CD4-positive, alpha-beta T cell treated with Interleukin-4 for 4 hours (primary cell): Measurements from ENCODE around the gene BFSP1.

ENCODE experiments used
- DNase-seq: peaks from one replicate; pipeline ENCODE4 v3.0.0-alpha.2; 2020

Gene BFSP1

DNA sequence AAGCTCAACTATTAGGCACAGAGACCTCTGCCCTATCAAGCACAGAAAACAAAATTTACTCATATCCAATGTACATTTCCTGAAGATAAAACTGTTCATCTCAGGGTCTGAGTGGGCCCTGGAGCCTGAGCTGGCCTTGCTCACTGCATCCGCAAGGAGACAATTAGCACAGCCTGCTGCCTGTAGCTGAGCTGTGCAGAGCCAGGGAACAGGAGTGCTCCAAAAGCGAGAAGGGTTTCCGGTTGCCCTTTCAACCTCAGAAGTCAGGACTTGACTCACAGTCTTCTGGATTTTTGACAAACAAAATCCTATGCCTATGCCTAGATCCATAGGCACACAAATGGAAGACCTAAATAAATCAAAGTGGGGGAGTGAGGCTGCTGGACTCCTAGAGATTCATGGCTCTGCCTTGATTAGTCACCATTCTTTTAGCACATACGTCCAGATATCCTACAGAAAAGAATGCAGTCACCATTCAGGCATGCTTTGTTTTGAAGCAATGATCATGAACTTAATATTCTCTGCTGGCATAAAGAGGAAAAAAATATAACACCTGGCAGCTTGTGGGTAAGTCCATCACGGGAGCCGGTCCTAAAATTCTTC is 73.5 kb downstream of the BFSP1 start:
- DNase-seq, result no peak

DNA sequence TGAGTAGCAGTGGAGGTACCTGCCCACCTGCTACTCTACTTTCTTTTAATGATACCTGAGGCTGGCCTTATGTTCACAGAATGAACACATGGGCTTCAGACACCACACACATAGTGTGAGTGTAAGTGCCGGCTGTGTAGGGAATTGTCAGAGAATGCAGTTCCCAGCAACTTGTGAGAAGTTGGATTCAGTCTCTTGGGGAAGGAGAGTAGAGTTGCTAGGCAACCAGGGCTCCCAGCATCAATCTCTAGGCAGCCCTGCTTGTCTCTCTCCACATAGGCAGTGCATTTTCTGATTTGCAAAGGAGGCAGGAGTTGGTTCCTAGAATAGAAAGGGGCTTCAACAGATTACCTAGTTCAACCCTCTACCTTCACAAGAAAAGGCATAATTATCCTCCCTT is 74.1 kb downstream of the BFSP1 start:
- no peak for DNase-seq

DNA sequence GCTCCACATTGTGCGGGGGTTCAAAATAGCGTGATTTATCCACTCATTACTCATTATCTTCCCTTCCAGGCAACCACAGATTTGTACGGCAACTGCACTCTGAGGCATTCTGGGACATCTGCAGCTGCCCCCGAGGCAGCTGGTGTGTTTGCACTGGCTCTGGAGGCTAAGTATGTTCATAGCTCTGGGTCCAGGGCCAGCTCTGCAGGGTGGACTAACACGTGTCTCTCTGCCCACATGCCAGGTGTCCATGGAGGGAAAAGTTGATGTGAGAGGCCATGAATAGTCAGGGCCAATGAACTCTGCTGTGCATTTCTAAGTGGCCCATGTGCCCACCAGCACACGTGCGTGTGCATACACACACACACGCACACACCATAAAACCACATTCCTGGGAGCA is 74.9 kb downstream of the BFSP1 start:
- DNase-seq, result no peak

DNA sequence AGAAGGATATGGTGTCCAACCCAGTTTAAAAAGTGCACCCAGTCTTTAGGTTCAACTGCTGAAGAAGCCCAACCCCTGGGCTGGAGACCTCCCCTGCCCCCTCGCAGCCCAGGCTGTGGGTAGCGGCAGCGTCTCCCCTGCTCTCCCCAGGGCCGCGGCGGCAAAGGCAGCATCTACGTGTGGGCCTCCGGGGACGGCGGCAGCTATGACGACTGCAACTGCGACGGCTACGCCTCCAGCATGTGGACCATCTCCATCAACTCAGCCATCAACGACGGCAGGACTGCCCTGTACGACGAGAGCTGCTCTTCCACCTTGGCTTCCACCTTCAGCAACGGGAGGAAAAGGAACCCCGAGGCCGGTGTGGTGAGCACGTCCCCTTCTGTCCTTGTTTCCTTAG is 77.6 kb downstream of the BFSP1 start:
- no peak for DNase-seq

DNA sequence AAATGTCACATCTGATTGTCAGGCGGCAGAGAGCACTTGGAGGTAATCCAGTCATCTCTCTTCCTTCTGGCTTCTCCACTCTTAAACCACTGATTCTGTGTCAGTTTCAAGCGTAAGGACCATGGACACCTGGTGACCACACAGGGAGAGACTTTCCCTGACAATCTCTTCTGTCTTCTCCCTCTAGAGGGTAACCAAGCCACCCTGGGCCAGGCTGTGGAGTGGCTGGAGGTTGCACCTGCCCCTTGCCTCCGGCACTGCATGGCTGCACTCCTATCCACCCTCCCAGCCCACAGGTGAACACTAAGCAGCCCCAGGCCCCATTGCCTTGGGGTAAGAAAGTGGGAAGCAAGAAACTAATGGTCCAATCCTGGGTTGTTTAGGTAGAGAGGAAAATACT is 78.7 kb downstream of the BFSP1 start:
- DNase-seq, result no peak

DNA sequence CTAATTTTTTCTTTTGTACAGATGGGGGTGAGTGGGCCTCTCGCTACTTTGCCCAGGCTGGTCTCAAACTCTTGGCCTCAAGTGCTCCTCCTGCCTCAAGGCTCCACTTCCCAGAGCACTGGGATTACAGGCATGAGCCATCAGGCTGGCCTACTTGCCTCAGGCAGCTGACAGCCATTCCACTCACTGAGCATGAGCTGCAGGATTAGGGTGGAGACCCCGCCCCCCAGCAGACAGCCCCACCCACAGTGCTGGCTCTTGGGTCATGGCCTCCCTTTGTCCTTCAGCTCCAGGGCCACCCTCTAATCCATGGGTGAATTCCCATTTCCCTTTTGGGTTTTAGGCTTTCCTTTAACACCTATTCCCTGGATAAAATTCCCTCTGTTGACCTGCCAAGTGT is 82.1 kb downstream of the BFSP1 start:
- DNase-seq, result no peak

DNA sequence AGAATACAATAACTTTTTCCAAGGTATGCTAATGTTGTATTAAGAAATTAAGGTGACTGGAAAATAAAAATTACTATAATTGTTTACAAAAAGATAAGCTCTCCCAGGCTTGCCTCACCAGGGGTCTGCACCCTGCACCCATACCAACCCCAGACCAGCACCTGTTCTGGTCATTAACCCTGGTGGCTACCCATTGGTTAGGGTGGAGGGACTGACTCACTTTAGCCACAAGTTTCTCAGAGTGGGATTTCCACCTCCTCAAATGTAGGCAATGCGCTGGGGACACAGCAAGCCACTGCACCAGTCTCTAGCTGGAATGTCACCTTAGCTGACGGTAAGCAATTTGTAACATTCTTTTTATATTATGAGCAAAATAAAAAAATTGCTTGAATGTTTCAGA is 83.1 kb downstream of the BFSP1 start:
- DNase-seq, result no peak

DNA sequence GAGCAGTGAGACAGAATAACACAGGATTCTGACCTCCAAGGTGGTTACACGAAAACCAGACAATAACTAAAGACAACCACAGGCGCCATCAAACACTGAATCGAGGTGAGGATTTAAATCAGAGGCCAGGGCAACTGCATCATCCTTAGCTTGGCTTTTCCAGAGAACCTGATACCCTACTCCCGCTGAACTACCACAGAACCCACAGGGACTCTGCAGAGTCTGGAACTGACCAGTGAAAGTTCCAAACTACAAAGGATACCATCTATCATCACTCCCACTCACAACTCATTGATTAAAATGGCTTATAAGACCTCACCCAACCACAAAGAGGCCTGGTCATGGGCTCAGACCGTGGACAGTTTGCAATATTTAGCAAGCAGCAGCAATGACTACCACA is 85.0 kb downstream of the BFSP1 start:
- no peak for DNase-seq

DNA sequence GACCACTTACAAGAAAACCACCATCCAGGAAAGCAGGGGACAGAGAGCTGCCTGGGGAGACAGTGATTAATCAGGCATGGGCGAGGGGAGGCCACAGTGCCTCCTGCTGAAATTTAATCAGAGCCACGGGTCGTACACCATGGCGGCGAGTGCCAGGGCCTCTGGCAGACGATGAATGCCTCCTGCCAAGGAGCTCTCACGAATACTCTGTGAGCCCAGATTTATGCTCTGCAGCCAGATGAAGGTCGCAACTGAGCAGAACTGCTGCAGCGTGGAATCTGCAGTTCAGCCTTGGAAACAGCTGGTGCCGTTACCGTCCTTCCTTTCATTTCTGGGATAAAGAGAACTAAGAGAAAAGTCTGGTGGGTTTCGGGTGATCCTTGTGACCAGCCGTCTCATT is 85.6 kb downstream of the BFSP1 start:
- no peak for DNase-seq

DNA sequence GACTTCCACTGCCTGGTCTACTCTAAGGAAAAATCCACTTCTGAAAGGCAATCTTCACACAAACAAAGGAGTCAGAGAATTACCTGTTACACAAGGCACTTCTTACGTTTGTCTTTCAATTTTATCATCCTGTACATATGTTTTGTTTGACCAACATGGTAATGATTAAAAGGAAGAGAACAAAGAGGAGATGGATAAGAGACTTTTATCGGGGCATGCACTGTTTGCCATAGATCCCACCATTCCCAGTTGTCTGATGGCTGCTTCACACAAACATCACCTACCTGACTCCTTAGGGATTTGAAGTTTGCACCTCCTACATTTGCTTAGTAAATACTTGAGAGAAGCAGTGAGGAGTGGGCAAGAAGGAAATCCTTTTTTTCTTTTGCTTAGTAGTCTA is 87.1 kb downstream of the BFSP1 start:
- DNase-seq, result no peak
